Activated T-helper 1 cell treated with Interleukin-2 at 50 U/mL for 16 hours (primary cell): ENCODE measurements around the gene KDELR3.

Source experiments
- DNase-seq: peaks from one replicate; pipeline ENCODE4 v3.0.0-alpha.2; 2020; ENCODE audit warnings: low read depth

The KDELR3 gene

DNA sequence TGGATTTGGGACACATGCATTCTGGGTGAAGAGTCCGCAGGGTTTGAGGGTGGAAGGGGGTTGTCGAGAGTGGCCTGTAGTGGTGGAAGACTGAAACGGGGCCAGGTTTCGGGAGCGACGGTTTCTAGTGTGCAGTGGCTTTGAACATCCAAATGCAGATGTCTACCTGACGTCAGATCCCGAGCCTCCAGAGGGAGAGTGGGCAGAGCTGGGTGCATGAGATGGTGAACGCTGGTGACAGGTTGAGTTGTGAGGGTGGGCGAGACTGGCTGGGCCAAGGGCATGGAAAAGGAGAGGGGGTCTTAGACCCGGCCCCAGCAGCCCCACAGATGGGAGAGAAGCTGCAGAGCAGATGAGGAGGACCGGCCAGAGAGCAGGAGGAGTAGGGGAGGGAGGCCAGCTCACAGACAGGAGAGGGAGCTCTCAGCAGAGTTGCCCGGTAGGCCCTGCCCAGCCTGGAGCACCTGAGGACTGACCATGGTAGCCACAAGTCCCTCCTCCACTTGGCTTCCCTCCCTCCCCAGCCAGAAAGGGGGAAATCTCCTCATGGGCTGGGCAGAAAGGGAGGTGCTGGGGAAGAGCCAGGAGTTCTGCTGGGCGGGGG lies 27.0 kb upstream of the KDELR3 start:
- no peak for DNase-seq

DNA sequence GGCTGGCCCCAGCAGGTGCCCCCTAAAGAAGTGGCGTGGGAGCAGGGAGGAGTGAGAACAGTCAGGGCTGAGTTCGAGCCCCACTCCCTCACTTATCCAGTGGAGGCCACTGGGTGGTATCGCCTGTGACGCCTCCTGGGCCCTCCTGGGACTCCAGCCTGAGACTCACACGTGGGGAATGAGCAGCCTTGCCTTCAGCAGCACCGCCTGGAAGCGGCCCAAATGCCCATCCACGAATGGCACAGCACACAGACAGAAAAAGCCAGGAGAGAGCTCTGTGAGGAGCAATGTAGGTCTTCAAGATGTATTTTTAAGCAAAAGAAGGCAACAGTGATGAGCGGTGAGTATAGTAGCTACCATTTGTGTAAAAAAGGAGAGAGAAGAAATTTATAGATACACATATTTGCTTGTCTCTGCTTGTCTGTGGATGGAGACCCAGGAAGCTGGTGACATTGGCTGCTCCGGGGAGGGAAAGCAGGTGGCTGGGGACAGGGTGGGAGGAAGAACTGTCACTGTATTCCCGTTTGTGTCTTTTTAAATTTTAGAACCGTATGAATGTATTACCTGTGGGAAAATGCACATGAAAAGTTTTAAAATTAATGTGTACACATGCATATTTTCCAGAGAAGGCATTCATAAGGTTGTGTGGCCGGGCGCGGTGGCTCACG lies 26.1 kb upstream of the KDELR3 start:
- DNase-seq = no peak

DNA sequence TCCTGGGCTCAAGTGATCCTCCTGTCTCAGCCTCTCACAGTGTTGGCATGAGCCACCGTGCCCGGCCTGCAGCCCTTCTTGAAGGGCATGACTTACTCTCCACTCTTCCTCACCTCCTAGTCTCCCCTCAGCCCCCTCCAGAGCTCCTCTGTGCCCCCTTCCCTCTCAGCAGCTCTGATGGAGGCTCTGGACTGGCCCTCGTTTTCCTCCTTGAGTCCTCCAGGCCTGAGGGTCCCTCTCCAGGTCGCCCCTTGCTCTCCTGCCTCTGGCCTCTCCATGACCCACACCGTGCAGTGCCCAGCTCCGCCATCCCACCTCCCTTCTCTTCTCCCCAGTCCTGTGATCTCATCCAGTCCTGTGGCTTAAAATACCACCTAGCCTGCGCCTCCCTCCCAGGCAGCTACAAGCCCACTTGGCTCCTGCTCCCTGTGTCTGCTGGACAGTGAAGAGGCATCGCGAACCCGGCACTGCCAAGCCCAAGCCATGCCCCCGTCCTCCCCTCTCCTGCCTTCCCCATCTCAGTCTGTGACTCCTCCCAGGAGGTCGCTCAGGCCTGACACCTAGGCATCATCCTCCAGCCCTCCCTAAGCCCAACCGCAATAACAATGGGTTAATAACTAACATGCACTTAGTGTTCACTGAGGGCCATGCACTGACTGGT lies 24.8 kb upstream of the KDELR3 start:
- DNase-seq = no peak

DNA sequence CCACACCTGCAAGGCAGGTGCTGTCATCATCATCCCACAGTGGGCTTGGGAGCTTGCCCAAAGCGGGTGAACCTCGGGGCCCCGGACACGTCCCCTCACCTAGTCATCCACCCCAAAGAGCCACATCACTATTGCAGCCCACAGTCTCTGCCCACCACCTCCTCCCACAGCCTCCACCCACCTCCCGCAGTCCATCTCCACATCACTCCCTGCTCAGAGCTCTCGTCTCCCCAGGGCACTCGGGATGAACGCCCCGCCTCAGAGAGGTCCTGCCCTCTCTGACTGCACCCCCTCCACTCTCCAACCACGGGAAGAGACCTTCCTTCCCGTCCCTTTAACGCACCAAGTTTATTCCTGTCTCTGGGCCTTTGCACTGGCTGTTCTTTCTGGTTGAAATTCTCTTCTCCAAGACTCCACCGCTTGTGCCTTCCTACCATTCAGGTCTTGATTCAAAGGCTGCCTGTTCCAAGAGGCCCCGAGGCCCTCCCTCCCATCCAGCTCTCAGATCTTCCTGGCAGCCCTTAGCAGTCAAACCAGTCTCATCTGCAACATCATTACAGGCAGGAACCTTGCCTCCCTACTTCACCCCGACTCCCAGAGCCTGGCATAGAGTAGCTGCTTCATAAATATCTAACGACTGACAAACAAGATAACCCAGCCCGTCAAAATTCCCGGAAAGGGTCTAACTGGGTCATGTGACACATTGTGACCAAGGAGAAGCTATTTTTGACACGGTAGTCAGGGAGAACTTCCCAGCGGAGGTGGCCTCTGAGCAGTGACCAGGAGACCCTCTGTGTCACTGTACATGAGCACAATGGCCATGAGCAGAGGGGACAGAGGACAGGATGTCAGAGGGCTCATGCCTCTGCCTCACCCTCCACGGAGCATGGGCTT lies 24.0 kb upstream of the KDELR3 start:
- DNase-seq = no peak

DNA sequence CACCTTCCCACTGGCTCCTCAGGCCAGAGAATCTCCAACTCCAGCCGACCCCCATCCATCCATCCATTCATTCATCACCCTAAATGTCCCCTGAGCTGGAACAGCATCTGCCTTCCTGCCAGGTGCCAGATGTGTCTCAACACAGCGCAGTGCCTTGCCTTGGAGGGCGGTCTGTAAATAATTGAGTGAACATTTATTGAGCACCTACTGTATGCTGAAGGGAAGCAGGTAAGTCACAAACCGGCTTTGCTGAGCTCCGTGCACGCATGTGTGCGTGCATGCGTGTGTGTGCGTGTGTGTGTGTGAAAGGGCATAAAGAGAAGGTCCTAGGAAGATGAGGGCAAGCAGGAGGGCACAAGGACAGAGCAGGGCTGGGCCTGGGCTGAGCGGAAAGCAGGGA lies 23.1 kb upstream of the KDELR3 start:
- no peak for DNase-seq

DNA sequence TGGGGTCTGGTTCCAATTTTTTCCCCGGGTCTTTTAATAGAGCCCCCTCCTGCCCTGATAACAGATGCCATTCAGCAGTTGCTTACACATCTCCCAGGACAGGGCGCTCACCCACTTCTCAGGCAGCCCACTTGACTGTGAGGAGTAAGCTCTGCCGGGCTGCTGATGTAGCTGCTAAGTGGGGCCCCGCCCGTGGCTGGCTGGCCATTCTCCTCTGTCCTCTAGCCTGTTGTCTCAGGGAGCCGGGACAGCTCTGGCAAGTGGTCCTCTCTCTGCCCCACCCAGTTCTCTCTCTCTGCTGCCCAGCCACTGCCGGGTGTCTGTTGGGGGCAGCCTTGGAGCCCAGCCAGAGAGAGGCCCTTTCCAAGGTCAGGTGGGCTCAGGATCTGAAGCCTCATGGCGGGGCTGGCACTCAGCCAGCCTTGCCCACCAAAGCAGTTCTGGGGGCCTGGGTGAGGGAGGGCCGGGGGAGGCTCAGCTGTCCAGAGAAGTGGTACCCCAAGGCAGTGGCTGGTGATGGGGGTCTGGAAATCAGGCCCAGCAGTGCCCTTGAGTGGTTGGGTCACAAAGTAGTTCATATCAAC lies 21.8 kb upstream of the KDELR3 start:
- no peak for DNase-seq

DNA sequence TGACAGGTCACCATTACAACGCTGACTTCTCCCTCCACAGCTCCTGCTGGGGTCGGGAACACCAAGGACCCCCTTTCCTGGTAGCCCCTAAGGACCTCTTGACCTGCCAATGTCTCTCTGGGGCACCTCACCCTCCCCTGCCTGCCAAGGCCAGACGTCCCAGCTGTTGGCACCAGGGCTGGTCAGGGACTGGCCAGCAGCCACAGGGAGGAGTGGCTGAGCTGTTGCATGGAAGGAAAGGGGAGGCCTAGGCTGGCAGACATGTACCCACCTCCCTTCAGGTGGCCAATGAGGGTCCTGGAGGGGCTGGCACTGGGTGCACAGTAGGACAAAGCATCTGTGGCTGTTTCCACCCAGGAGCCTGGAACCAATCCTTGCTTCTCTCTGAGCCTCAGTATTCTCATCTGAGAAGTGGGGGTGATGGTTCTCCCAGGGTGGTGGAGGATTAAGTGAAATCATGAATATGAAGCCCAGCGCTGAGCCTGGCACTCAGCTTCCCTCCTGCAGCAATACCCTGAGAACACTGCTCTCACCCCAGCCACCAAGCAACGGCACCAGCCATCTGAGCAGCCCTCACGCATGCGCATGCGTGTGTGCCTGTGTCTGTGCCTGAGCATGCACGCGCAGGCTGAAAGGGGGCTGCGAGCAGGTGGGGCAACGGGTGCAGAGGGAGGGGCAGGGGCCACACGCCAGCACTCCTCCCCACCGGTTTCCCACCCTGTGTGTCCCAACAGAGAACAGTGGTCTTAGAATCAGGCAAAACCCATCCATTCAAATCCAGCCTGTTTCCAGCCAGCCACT lies 18.8 kb upstream of the KDELR3 start:
- DNase-seq = no peak

DNA sequence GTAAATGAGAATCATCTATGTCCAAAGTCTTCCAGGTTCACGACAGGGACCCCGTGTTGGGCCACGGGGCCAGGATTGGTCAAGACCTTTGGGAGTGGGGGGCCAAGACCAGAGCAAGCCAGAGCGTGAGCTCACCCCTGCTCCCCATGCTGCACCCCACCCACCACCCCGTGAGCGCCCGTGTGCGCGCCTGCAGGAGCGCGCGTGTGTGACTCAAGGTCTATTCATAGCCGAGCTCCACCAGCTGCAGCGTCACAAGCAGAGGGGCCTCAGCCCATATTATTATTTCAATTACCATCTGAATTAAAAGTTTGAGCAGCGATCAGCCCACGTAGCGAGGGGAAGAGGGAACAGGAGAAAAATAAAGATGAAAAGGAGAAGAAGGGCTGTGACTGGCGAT lies 18.1 kb upstream of the KDELR3 start:
- no peak for DNase-seq

DNA sequence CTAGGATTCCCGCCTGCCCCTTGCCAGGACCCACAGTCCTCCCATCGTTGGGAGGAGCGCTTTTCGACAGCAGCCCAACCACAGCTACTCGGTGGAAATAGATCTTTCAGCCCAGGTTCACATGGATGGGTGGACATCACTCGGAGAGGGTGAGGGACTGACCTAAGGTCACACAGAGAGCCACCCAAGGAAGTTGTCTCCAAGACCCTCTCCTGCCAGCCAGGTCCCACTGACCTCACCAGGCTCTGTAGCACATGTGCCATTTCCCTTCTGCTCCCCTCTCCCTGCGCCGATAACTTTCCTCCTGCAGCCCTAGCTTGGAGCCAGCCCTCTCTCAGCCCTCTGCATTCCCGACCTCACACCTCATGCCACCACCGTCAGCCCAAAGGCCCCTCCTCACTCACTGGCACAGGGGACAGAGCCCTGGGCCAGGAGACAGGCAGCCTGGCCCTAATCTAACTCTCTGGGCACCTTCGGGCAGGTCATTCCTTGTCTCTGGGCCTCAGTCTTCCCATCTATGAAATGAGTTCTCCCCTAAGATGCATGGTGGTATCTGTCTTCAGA lies 17.6 kb upstream of the KDELR3 start:
- no peak for DNase-seq

DNA sequence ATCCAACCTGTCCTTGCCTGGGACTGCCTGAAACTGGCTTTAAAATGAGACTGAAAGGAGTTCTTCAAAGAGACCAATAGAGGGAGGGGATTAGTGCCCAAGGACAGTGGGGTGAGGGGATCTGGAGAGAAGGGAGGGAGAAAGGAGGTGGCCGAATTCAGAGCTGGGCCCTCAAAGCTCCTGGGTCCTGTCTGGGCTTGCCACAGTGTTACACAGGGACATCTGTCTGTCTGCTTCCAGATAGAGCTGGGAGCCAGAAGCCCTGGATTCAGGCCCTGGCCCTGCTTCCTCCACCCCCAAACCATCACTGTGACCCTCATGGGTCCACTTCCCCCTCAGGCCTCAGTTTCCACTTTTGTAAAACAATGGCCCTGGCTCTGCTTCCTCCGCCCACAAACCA lies 16.5 kb upstream of the KDELR3 start:
- no peak for DNase-seq

DNA sequence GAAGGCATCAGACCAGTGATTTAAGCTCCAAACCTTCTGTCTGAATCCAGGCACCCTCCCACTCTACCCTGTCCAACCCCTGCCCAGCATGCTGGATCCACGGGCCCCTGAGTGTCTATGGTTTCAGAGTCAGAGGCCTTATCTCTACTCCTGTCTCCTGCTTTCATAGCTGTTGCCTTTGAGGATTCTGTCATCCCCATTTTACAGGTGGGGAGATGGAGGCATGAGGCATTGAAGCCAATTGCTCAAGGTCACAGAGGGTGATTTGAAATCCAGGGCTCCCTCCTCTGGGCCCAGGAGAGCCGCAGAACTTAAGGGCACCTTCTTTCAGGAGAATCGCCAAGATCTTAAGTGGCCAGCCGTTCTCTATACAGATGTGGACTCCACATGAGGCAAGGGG lies 16.0 kb upstream of the KDELR3 start:
- no peak for DNase-seq

DNA sequence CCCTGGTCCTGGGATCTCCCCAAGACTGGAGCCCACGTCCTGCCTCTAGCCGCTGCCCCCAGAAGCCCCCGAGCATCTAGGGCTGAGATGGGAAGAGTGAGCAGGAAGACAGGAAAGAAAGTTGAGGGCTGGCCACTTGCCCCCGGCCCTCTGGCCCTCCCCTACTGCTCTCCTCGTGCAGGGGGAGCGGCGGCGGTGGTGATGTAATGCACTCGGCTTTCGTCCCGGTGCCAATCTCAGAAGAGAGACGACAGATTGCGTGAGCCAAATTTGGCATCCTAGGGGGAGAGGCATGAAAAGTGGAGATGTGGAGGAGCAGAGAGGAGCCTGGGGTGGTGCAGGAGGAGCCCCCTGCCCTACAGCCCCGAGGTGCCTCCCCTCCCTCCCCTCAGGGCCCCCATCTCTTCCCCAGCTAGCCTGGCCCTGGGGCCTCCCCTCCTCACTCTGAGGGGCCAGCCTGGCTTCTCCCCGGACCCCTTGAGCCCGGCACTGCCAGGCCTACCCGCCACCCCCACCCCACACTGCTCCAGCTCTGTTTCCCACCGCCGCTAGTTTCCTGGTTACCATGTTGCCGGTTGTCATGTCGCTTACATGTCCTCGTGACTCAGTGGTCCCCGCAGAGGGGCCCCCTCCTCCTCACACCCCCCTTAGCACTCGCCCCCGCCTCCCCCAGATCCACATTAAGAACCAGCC lies 15.4 kb upstream of the KDELR3 start:
- no peak for DNase-seq

DNA sequence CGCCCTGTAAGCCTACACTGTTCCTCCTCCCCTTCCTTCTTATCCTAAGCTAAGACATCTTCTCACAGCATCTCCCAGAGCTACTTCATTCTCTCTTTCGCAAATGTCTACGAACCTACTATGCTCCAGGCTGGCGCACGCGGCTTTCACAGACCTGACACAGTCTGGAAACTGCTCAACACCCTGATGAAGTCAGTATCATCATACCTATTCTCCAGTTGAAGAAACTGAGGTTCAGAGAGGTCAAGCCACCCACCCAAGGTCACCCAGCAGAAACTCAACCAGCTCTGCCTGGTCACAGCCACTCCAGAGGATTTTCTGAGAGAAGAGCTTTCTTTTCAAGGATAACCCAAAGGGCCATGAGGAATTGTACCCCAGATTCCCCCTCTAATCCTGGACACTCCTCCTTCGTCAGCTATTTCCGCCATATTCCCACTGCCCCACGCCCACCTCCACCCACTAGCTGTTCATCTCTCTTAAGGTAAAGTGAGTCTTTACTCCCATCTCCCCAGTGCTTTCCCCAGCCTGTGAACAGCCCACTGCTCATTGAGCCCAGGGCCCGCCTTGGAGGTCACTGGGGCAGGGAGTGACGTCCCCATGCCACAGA lies 14.7 kb upstream of the KDELR3 start:
- no peak for DNase-seq

DNA sequence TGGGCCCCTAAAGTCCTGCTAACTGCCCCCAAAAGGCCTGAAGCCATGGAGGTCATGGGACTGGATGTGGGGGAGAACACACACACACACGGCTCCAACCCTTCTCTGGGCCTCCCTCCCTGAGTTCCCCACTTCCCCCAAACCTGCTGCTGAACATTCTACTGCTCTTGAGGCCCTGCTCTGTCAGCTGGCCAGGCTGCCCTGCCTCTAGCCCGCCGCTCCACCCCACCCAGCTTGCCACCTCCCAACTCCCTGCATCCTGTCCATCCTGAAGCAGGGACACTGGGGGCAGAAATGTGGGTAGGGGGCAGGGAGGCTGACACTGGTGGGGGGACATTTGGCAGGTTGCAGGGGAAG lies 13.9 kb upstream of the KDELR3 start:
- no peak for DNase-seq

DNA sequence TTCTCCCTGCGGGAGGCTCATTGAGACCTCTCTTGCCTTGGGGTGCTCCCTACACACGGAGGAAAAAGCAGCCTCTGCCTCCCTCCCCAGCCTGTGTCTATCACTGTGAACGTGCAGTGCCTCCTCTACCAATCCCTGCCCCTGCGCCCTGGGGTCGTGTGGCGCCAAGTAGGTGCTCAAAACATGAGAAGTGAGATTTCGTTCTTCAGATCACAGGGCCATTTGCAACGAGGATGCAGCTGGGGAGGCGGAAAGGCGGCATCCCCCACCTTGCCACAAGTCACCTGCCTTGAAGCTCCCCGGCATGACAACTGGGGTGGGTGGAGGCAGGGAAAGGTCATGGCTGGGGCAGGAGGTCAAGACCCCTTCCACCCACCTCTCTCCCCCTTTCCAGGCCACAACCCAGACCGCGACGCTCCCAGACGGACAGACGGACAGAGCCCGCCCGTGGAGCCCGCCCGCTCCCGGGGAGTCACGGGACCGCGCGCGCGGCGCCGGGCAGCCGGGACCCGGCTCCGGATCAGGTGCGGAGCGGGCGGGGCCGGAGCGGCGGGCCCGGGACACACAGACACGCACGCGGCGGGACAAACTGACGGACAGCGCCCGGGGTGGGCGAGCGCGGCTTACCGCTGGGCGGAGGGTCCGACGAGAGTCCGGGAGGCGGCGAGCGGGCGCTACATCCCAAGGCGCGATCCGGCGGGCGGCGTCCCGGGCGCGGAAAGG lies 13.4 kb upstream of the KDELR3 start:
- DNase-seq = no peak

DNA sequence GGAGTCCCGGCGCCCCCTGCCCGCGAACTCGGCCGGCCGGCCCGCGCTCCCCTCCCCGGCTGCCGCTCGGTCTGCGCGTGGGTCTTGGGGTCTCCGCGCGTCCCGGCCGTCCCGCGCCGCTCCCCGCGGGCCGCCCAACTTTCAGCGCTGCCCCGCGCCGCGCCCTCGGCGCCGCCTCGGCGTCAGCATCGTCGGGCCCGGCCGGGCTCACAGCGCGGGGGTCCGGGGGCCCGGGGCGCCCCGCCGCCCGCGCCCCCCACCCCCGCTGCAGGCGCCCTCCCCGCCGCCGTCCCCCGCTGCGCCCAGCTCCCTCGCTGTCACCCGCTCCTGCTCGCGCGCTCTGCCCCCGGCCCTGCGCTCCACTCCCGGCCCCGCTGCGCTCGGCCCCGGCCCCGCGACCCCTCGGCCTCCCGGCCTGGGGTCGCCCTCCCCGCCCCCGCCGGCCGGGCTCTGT lies 12.8 kb upstream of the KDELR3 start, which contains the start of gene KCNJ4:
TSS of gene KCNJ4 (minus strand) at position 124 of the 454 bp plus-strand sequence. CDS start 27,067 bp downstream, outside the sequence.
- DNase-seq = no peak

DNA sequence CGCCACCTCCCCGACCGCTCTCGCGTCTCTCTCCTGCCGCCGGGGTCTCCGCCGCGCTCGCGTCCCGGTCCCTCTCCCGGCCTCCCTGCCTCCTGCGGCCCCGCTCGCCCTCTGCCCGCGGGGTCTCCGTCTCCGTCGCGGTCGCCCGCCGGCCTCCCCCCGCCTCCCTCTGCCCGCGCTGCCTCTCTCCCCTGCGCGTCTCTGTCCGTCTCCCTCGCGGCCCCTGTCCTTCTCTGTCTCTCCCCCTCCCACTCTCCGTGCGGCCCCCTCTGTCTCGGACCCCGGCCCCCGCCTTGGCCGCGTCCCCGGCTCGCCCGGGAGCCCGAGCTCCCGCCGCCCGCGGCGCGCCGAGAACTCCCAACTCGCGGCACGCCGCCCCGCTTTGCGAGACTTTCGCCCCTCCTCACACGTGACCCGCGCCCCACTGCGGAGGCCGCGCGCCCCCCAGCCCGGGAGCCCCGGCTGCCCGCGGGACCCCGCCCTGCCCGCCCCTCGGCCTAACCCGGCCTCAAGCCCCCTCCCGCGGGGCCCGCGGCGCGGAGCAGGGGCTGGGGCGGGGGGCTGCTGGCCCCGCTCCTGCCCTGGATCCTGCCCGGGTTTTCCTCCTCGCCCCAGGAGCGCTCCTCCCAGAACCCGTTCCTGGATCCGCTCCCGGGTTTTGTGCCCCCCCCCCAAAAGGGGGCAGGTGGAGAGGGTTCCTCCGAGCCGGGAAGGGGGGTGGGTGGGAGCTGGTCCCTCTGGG lies 12.2 kb upstream of the KDELR3 start:
- DNase-seq = no peak

DNA sequence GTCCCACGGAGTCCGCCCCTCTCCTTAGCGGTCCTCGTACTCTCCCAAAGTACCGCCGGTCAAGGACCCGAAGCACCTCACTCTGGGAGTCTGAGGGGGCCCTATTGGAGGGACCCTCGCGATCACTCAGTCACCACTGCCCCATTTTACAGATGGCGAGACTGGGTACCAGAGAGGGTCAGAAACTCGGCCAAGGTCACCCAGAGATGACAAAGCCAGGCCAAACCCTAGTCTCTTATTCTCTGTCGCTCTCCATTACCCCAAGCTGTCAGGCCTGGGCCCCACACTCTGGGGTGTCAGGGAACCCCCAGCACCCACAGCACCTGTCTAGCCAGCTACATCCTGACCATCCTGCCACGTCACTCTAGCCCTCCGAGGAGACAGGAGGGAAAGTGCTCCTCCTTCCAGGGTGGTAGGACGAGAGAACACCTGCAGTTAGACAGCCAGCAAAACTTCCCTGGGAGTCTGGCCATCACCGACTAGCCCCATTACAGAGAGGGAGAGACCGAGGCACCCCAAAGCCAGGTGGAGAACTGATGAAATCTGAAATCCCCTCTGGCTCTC lies 11.5 kb upstream of the KDELR3 start:
- DNase-seq = no peak
